Measurements from ENCODE around the gene SF1.

SF1 gene

GRCh38 chr11:64763526-64764039 is 14.8 kb downstream of the SF1 start:
- no peak for TF ChIP-seq ZFX (IDR thresholded peaks at IDR 0.05; ENCODE audit: borderline replicate concordance)
- no peak for TF ChIP-seq CTCF (IDR thresholded peaks at IDR 0.05)
- peak overlapping the region; percentile 50 for H3K27ac ChIP-seq

GRCh38 chr11:64762674-64763525 is 15.4 kb downstream of the SF1 start:
- peak overlapping the region; percentile 50 for H3K27ac ChIP-seq
- TF ChIP-seq ZFX (IDR thresholded peaks at IDR 0.05; ENCODE audit: borderline replicate concordance) (no peak), CTCF (IDR thresholded peaks at IDR 0.05) (no peak)

- H3K27ac ChIP-seq = peak overlapping the region; percentile 50
- TF ChIP-seq CTCF (IDR thresholded peaks at IDR 0.05) = no peak
- TF ChIP-seq ZFX (IDR thresholded peaks at IDR 0.05; ENCODE audit: borderline replicate concordance) = no peak
Observed at GRCh38 chr11:64762277-64762673, 16.1 kb downstream of the SF1 start.

- no peak for TF ChIP-seq ZFX (IDR thresholded peaks at IDR 0.05; ENCODE audit: borderline replicate concordance)
- no peak for TF ChIP-seq CTCF (IDR thresholded peaks at IDR 0.05)
- peak overlapping the region; percentile 50 for H3K27ac ChIP-seq
Observed at GRCh38 chr11:64760759-64761420, 17.5 kb downstream of the SF1 start.

DNA sequence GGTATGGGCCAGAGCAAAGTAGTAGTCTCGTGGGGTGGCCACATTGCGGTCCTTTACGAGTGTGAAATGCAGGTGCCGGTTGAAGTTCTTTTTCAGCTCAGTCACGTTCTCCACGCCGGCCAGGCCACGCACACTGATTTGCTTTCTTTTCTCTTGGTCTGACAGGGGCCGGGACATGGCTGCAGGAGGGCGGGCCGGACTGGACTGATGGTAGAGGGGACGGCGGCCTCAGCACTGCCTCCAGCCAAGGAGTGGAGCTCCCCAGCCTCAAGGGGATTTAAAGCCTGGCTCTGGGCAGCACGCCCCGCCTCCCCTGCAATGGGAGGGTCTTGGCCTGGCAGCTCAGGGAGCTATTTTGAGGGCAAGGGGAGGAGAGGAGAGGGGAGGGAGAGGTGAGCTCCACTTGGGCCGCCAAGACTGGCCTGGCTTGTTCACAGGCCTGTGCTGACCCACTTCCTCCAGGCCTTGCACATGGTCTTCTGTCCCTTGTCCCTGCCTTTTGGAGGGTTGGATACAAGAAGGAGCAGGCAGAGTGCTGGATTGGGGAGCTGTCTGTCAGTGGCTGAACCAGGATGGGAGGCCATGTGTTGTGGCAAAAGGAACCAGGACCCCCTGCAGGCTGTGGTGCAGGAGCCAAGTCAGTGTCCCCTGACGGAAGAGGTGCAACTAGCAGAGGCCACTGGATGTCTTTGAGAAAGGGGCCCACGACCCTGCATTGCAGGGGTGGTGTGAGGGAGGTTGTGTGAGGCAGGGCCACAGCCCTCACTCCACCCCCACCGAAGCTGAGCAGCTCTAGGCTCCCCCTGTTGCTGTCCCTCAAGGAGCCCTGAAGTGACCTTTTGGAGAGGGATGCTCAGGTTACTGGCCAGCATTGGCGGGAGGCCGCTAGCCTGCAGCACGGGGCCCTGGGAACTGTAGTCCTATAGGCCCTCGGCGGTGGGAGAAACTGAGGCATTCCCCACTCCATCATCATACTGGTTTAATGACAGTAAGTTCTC is 18.3 kb downstream of the SF1 start, which contains the start of gene PYGM:
Gene PYGM (minus strand): TSS at position 253 of the 998 bp plus-strand sequence. CDS start 76 bp downstream, at position 177.
- TF ChIP-seq CTCF (IDR thresholded peaks at IDR 0.05) = no peak
- TF ChIP-seq ZFX (IDR thresholded peaks at IDR 0.05; ENCODE audit: borderline replicate concordance) = no peak
- H3K27ac ChIP-seq = peak within 1 kb of the TSS; percentile 50; the same call in 1 of the 2 replicates

DNA sequence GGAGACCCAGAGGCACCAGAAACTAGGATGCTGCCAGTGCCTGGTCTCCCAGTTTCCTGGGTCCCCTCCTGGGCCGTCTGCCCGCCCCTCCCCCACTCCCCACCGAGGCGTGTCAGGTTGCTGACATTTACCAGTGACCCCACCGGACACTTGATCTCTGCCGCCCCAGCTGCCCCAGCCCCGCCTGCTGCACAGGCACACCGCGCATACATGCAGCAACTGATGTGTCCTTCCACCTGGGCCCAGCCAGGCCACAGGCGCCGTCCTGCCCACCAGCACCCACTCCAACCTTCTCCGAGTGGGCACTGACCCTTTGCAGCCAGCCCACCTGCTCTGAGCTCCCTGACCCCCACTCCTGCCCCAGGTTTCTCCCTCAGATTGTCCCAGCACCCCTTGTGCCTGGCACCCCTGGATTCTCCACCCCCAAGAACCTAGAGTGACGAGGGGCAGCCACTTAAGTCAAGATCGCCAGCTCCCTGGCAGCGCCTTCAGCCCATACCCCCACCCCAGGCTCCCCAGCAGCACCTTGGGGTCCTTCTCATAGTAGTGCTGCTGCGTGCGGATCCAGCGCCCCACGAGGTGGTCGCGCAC is 19.1 kb downstream of the SF1 start:
- no peak overlapping the region for H3K27ac ChIP-seq
- TF ChIP-seq ZFX (IDR thresholded peaks at IDR 0.05; ENCODE audit: borderline replicate concordance) (no peak), CTCF (IDR thresholded peaks at IDR 0.05) (no peak)

Measured in 22Rv1 (cell line).